Loucy (cell line): ENCODE data around the gene ZNF587.

ENCODE experiments used
- EZH2phosphoT487 ChIP-seq: fragments of 200-600 bp; IDR thresholded peaks from 2 replicates; pipeline ENCODE4 v1.6.1; 2018; ENCODE audit warnings: antibody characterized with exemption, mild to moderate bottlenecking, moderate library complexity, borderline replicate concordance
- TF ChIP-seq, protein P1 (sequence below): fragments of 200-600 bp; sonication (generic); conservative IDR thresholded peaks from 2 replicates; pipeline ENCODE4 v1.5.1; 2014; ENCODE audit warnings: mild to moderate bottlenecking, antibody characterized with exemption, low read length

DNA sequence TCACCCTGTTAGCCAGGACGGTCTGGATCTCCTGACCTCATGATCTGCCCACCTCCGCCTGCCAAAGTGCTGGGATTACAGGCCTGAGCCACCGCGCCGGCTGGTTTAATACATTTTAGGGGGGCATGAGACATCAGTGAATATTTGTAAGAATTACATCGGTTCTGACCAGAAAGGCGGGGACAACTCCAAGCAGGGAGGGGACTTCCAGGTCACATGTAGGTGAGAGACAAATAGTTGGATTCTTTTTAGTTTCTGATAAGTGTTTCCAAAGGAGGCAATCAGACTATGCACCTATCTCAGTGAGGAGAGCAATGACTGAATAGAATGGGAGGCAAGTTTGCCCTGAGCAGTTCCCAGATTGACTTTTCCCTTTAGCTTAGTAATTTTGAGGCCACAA, 31.3 kb upstream of the ZNF587 start:
- TF ChIP-seq, protein P1, sequence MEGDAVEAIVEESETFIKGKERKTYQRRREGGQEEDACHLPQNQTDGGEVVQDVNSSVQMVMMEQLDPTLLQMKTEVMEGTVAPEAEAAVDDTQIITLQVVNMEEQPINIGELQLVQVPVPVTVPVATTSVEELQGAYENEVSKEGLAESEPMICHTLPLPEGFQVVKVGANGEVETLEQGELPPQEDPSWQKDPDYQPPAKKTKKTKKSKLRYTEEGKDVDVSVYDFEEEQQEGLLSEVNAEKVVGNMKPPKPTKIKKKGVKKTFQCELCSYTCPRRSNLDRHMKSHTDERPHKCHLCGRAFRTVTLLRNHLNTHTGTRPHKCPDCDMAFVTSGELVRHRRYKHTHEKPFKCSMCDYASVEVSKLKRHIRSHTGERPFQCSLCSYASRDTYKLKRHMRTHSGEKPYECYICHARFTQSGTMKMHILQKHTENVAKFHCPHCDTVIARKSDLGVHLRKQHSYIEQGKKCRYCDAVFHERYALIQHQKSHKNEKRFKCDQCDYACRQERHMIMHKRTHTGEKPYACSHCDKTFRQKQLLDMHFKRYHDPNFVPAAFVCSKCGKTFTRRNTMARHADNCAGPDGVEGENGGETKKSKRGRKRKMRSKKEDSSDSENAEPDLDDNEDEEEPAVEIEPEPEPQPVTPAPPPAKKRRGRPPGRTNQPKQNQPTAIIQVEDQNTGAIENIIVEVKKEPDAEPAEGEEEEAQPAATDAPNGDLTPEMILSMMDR, result no peak
- no peak for TF ChIP-seq EZH2phosphoT487
